HepG2 (cell line): Measurements from ENCODE around the gene AKAP12. TPM values are rescaled to one million over a fixed set of nuclear protein-coding genes. Genes with fewer than 3 reads are reported as not detected.
A peak's percentile ranks its signal among the peaks of the same experiment; 100 is the strongest.

ENCODE experiments used
- ATAC-seq: fragments of 200-7000 bp; cut with Tn5 transposase; 3 replicates; pipeline ENCODE4 v1.9.1; 2020; ENCODE audit warnings: mild to moderate bottlenecking, moderate library complexity
- Bru-seq: library from RNA; stranded (reverse); fragments of 400-500 nt; gene quantifications from one replicate; lab custom pipeline; 2021; lab: Mats Ljungman, UMichigan
- BruChase-seq, 2 experiments: library from RNA; stranded (reverse); fragments of 400-500 nt; gene quantifications; one replicate each; lab custom pipeline; 2021; lab: Mats Ljungman, UMichigan
- BruUV-seq: library from RNA; stranded (reverse); fragments of 400-500 nt; replicated peaks from 2 replicates; lab custom pipeline; 2021; lab: Mats Ljungman, UMichigan
- CTCF ChIA-PET: fragments of 300-600 bp; formaldehyde crosslinking; extraction: SDS; loops from one replicate; lab custom pipeline; 2021; ENCODE audit warnings: low total read pairs, inconsistent platforms, low intra/inter-chr PET ratio; lab: Yijun Ruan, JAX
- POLR2A ChIA-PET: fragments of 350-600 bp; sonication (Branson Sonifier 250); formaldehyde crosslinking; loops from one replicate; lab custom pipeline; 2020; ENCODE audit warnings: antibody characterized with exemption, inconsistent platforms; lab: Yijun Ruan, JAX
- DNase-seq: peaks from one replicate; pipeline ENCODE4 v3.0.0-alpha.2; 2015; ENCODE audit warnings: low spot score
- FAIRE-seq: peaks from 3 replicates; lab custom pipeline; 2011; peaks lifted over from hg19 to GRCh38; lab: Jason Lieb, UNC
- H2AFZ ChIP-seq: one replicate; pipeline ENCODE4 v1.6.1; 2011; ENCODE audit warnings: low read length, inconsistent platforms
- H3K27ac ChIP-seq: fragments of 300-600 bp; 3 replicates; pipeline ENCODE4 v1.8.0; 2011; ENCODE audit warnings: mixed run types, mild to moderate bottlenecking, mixed read lengths, low read length, inconsistent platforms; ENCODE audit not compliant: insufficient read depth; ENCODE audit errors: extremely low read length
- H3K27me3 ChIP-seq, 2 experiments: fragments of 200-600 bp in 1 of 2; 2 replicates in 1 of 2; 3 replicates in 1 of 2; pipeline versions ENCODE4 v1.6.0 to v1.8.0; 2011; ENCODE audit warnings: low read length in 2 of 2, mild to moderate bottlenecking in 2 of 2, moderate library complexity in 2 of 2, inconsistent platforms in 1 of 2; ENCODE audit not compliant: insufficient read depth in 2 of 2, control insufficient read depth in 1 of 2
- H3K36me3 ChIP-seq, 2 experiments: fragments of 200-600 bp in 1 of 2; replicated peaks in 1 of 2; 2 replicates in 1 of 2; 3 replicates in 1 of 2; pipeline versions ENCODE4 v1.5.1 to v1.8.0; 2011; ENCODE audit warnings: low read length in 2 of 2, inconsistent platforms in 1 of 2; ENCODE audit not compliant: insufficient read depth in 2 of 2, control insufficient read depth in 1 of 2
- H3K4me1 ChIP-seq: 2 replicates; pipeline ENCODE4 v1.5.1; 2012; ENCODE audit warnings: low read length, inconsistent platforms; ENCODE audit not compliant: insufficient read depth
- H3K4me2 ChIP-seq: 2 replicates; pipeline ENCODE4 v1.6.0; 2011; ENCODE audit warnings: low read depth, low read length, inconsistent platforms
- H3K4me3 ChIP-seq, 3 experiments: fragments of 200-600 bp in 1 of 3; sonication (generic), shearing (Covaris generic) in 1 of 3; replicated peaks in 1 of 3; 2 replicates each; pipeline ENCODE4 v1.5.1; 2011 to 2016; ENCODE audit warnings: low read length in 3 of 3, inconsistent platforms in 2 of 3, low read depth in 2 of 3, mild to moderate bottlenecking in 2 of 3, control low read depth in 1 of 3, mixed read lengths in 1 of 3; ENCODE audit not compliant: insufficient read depth in 1 of 3
- H3K79me2 ChIP-seq: one replicate; pipeline ENCODE4 v1.6.1; 2011; ENCODE audit warnings: low read length, inconsistent platforms; ENCODE audit not compliant: insufficient read depth
- H3K9ac ChIP-seq: 2 replicates; pipeline ENCODE4 v1.6.0; 2011; ENCODE audit warnings: mild to moderate bottlenecking, low read depth, low read length, inconsistent platforms; ENCODE audit not compliant: insufficient read depth
- H3K9me3 ChIP-seq: 2 replicates; pipeline ENCODE4 v1.5.1; 2012; ENCODE audit warnings: mild to moderate bottlenecking, low read length
- H4K20me1 ChIP-seq: 2 replicates; pipeline ENCODE4 v1.6.0; 2011; ENCODE audit warnings: inconsistent platforms, mild to moderate bottlenecking, low read length, moderate library complexity; ENCODE audit not compliant: insufficient read depth
- SRF ChIP-seq: IDR thresholded peaks from 2 replicates; pipeline ENCODE4 v1.6.1; 2011; ENCODE audit warnings: mild to moderate bottlenecking, low read depth, low read length, moderate library complexity
- WGBS: methylation state at CpG from one replicate; pipeline ENCODE4 v1.1.6; 2017; ENCODE audit warnings: low lambda C conversion rate; 5-methylcytosine and 5-hydroxymethylcytosine counted together
- in situ Hi-C: cut with HindIII; loops from 2 replicates; pipeline ENCODE4 v1.10.0; 2017; ENCODE audit warnings: low pct_unique_long_range_greater_than_20kb; ENCODE audit not compliant: extremely low pct_ligation_motif_present
- intact Hi-C: fragments of 100-400 bp; cut with micrococcal nuclease; formaldehyde crosslinking; loops from one replicate; pipeline ENCODE4 v1.10.0; 2022; ENCODE audit not compliant: unreplicated experiment
- long read RNA-seq, 2 experiments: library from RNA in 1 of 2; library from polyadenylated mRNA in 1 of 2; stranded (forward) in 1 of 2; unstranded in 1 of 2; transcript quantifications; one replicate each; pipeline ENCODE4 v2.0.0, GENCODE V29; 2019 to 2022
- polyA minus RNA-seq, 3 experiments: library from RNA; depleted of rRNA, polyadenylated mRNA; stranded (reverse); fragments of >200 nt; gene quantifications; 2 replicates each; pipeline ENCODE4 v1.2.3, GENCODE V29; 2011; ENCODE audit warnings: low replicate concordance in 1 of 3
- polyA plus RNA-seq, 8 experiments: library from polyadenylated mRNA; depleted of rRNA in 3 of 8; stranded (reverse) in 7 of 8; unstranded in 1 of 8; fragments of >200 nt; fragmentation: Illumina TruSeq in 4 of 8; extraction: Trizol in 4 of 8; gene quantifications; 2 replicates each; pipeline versions ENCODE4 v1.2.1 to v1.2.3, GENCODE V29; 2011 to 2016; ENCODE audit warnings: low read depth in 4 of 8, missing spikeins in 1 of 8, mixed read lengths in 1 of 8; ENCODE audit not compliant: insufficient read depth in 1 of 8
- total RNA-seq, 5 experiments: library from RNA; depleted of rRNA; stranded (reverse); fragments of >200 nt; fragmentation: Illumina TruSeq; extraction: Trizol; gene quantifications; 2 replicates each; pipeline ENCODE4 v1.2.3, GENCODE V29; 2016; ENCODE audit warnings: low read depth in 1 of 5
- TF ChIP-seq, protein P1 (sequence below), 2 experiments: sonication (generic) in 1 of 2; formaldehyde crosslinking in 1 of 2; IDR thresholded peaks; 2 replicates each; pipeline versions ENCODE4 v1.4.0 to v1.6.1; 2018 to 2020; ENCODE audit warnings: missing genetic modification reagents in 2 of 2, borderline replicate concordance in 1 of 2, low read depth in 1 of 2, mild to moderate bottlenecking in 1 of 2, missing biosample characterization in 1 of 2

Gene AKAP12, protein sequence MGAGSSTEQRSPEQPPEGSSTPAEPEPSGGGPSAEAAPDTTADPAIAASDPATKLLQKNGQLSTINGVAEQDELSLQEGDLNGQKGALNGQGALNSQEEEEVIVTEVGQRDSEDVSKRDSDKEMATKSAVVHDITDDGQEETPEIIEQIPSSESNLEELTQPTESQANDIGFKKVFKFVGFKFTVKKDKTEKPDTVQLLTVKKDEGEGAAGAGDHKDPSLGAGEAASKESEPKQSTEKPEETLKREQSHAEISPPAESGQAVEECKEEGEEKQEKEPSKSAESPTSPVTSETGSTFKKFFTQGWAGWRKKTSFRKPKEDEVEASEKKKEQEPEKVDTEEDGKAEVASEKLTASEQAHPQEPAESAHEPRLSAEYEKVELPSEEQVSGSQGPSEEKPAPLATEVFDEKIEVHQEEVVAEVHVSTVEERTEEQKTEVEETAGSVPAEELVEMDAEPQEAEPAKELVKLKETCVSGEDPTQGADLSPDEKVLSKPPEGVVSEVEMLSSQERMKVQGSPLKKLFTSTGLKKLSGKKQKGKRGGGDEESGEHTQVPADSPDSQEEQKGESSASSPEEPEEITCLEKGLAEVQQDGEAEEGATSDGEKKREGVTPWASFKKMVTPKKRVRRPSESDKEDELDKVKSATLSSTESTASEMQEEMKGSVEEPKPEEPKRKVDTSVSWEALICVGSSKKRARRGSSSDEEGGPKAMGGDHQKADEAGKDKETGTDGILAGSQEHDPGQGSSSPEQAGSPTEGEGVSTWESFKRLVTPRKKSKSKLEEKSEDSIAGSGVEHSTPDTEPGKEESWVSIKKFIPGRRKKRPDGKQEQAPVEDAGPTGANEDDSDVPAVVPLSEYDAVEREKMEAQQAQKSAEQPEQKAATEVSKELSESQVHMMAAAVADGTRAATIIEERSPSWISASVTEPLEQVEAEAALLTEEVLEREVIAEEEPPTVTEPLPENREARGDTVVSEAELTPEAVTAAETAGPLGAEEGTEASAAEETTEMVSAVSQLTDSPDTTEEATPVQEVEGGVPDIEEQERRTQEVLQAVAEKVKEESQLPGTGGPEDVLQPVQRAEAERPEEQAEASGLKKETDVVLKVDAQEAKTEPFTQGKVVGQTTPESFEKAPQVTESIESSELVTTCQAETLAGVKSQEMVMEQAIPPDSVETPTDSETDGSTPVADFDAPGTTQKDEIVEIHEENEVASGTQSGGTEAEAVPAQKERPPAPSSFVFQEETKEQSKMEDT (N-terminal part only)
- total RNA-seq (2016; rRNA removed; fragmentation: Illumina TruSeq; extraction: Trizol) (10.6 and 14.9 TPM in 2 replicates), polyA plus RNA-seq (2011; rRNA removed) (19.0 and 22.6 TPM in 2 replicates), polyA minus RNA-seq (2011; rRNA and poly(A)+ RNA removed; ENCODE audit: low replicate concordance) (2.0 and 6.0 TPM in 2 replicates), Bru-seq, nascent RNA (percentile 49 among the genes with signal in this experiment), BruChase-seq, experiment 1, labeled RNA remaining after a 6-hour chase (percentile 70 among the genes with signal in this experiment), BruChase-seq, experiment 2, labeled RNA remaining after a 2-hour chase (percentile 54 among the genes with signal in this experiment)
- 0.61 and 0.71 TPM in 2 replicates for total RNA-seq (2016; cell fraction: cytosol; rRNA removed; fragmentation: Illumina TruSeq; extraction: Trizol; ENCODE audit: low read depth)
- total RNA-seq (2016; cell fraction: insoluble cytoplasmic fraction; rRNA removed; fragmentation: Illumina TruSeq; extraction: Trizol) = 10.5 and 13.6 TPM in 2 replicates
- total RNA-seq (2016; cell fraction: membrane; rRNA removed; fragmentation: Illumina TruSeq; extraction: Trizol) = 2.3 and 2.4 TPM in 2 replicates
- total RNA-seq (2016; cell fraction: nucleus; rRNA removed; fragmentation: Illumina TruSeq; extraction: Trizol) = 8.7 and 9.9 TPM in 2 replicates
- polyA plus RNA-seq (2011; cell fraction: cytosol; rRNA removed) = 12.8 and 22.5 TPM in 2 replicates
- polyA plus RNA-seq (2011; cell fraction: nucleus; rRNA removed) = 19.6 and 24.6 TPM in 2 replicates
- 22.6 and 27.8 TPM in 2 replicates for polyA plus RNA-seq (2012)
- 0.62 and 0.64 TPM in 2 replicates for polyA plus RNA-seq (2016; cell fraction: cytosol; fragmentation: Illumina TruSeq; extraction: Trizol; ENCODE audit: low read depth)
- 9.6 and 10.2 TPM in 2 replicates for polyA plus RNA-seq (2016; cell fraction: insoluble cytoplasmic fraction; fragmentation: Illumina TruSeq; extraction: Trizol; ENCODE audit: low read depth)
- 0.62 and 0.70 TPM in 2 replicates for polyA plus RNA-seq (2016; cell fraction: membrane; fragmentation: Illumina TruSeq; extraction: Trizol; ENCODE audit: low read depth)
- 11.6 and 13.0 TPM in 2 replicates for polyA plus RNA-seq (2016; cell fraction: nucleus; fragmentation: Illumina TruSeq; extraction: Trizol; ENCODE audit: insufficient read depth, low read depth)
- polyA minus RNA-seq (2011; cell fraction: cytosol; rRNA and poly(A)+ RNA removed) = 31.8 and 49.5 TPM in 2 replicates
- polyA minus RNA-seq (2011; cell fraction: nucleus; rRNA and poly(A)+ RNA removed) = 15.5 and 26.4 TPM in 2 replicates
- long read RNA-seq, experiment 1, partial matches to known transcripts = 8 of 12 reads
- long read RNA-seq, experiment 1, other reads (novel, unspliced or antisense) = 4 of 12 reads
- long read RNA-seq, experiment 2, full-length matches to known transcripts = 7 of 41 reads
- long read RNA-seq, experiment 2, partial matches to known transcripts = 23 of 41 reads
- long read RNA-seq, experiment 2, other reads (novel, unspliced or antisense) = 11 of 41 reads

DNA sequence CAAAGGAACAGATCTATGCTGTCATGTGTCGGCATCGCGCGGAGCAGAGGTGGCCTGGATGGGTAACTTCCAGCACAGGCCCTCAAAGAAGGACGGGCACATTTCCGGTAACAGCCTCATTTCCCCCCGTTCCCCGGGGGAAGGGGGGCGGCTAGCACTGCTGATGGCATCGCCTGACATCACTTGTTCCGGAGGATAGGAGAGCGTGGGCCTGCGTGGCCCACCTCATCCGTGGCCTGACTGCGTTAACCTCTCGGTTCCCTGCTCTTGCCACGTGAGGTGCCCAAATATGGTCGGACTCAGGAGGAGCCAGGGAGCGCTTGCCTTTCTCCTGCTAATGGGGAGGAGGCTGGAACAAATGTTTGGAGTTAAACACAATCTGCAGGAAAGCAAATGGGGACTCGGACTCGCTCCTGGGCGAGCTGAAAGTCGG lies at the start of gene AKAP12:
Gene AKAP12 (plus strand): TSS at position 365 of the 433 bp plus-strand sequence. CDS start 596 bp downstream, outside the sequence.
- peaks cover 9% of the 10 kb centered on the region for H3K4me1 ChIP-seq
- BruUV-seq = no TSS peak
- no peak for DNase-seq
- intact Hi-C loops (loop anchor here (10.0 kb wide), 1 partner anchor 865 kb away; no protein-coding TSS in a partner anchor), in situ Hi-C loops (no loop called here)
- H3K27me3 ChIP-seq = peaks cover 6 to 48% of the 10 kb centered on the region in 2 experiments
- 63% methylated on average over 23 of the region's 23 CpGs for WGBS
- ChIA-PET CTCF (no interaction called here), POLR2A (no interaction called here)
- ATAC-seq = no peak; the same call in 2 of the 3 replicates
- no peak for FAIRE-seq
- no peak within 1 kb of the TSS for H2AFZ ChIP-seq
- H3K36me3 ChIP-seq = no peaks in the 10 kb centered on the region
- peak within 1 kb of the TSS; percentile 86 for H3K4me2 ChIP-seq
- H3K27ac ChIP-seq = no peak within 1 kb of the TSS
- H3K9ac ChIP-seq = no peak within 1 kb of the TSS
- TF ChIP-seq, protein P1, sequence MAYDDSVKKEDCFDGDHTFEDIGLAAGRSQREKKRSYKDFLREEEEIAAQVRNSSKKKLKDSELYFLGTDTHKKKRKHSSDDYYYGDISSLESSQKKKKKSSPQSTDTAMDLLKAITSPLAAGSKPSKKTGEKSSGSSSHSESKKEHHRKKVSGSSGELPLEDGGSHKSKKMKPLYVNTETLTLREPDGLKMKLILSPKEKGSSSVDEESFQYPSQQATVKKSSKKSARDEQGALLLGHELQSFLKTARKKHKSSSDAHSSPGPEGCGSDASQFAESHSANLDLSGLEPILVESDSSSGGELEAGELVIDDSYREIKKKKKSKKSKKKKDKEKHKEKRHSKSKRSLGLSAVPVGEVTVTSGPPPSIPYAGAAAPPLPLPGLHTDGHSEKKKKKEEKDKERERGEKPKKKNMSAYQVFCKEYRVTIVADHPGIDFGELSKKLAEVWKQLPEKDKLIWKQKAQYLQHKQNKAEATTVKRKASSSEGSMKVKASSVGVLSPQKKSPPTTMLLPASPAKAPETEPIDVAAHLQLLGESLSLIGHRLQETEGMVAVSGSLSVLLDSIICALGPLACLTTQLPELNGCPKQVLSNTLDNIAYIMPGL (CRISPR knock-in tag; IDR thresholded peaks at IDR 0.05; ENCODE audit: borderline replicate concordance in 1 of 2, low read depth in 1 of 2) = no peak
- TF ChIP-seq SRF = 0 out of 2 replicates have a peak, but pooled peaks have one; percentile 58
- H3K4me3 ChIP-seq = peak within 1 kb of the TSS; percentile 53 to 72 (median 65); a peak in 5 of 6 replicates
- H3K9me3 ChIP-seq = no peaks in the 10 kb centered on the region
- H3K79me2 ChIP-seq = no peaks in the 10 kb centered on the region
- no peaks in the 10 kb centered on the region for H4K20me1 ChIP-seq
